Mesenchymal stem cell (in vitro differentiated cells and primary cell): ENCODE data around the gene STK25.

Experiments
- DNase-seq: peaks from one replicate; pipeline ENCODE4 v3.0.0-alpha.2; 2013
- H2AFZ ChIP-seq: one replicate; pipeline ENCODE4 v1.6.1; 2013; ENCODE audit warnings: low read depth, mild to moderate bottlenecking, control low read depth, inconsistent platforms, low read length, moderate library complexity
- H2AK5ac ChIP-seq: 2 replicates; pipeline ENCODE4 v1.6.1; 2013; ENCODE audit warnings: low read length, moderate library complexity, mild to moderate bottlenecking, inconsistent platforms; ENCODE audit not compliant: severe bottlenecking
- H2BK120ac ChIP-seq: one replicate; pipeline ENCODE4 v1.6.1; 2013; ENCODE audit warnings: low read depth, mild to moderate bottlenecking, inconsistent platforms, low read length, moderate library complexity
- H2BK12ac ChIP-seq, 2 experiments: one replicate each; pipeline ENCODE4 v1.6.1; 2013; ENCODE audit warnings: inconsistent platforms in 2 of 2, low read length in 2 of 2, mild to moderate bottlenecking in 2 of 2, moderate library complexity in 2 of 2, control low read depth in 1 of 2
- H2BK15ac ChIP-seq: one replicate; pipeline ENCODE4 v1.6.1; 2013; ENCODE audit warnings: mild to moderate bottlenecking, low read depth, inconsistent platforms; ENCODE audit not compliant: poor library complexity, severe bottlenecking
- H2BK5ac ChIP-seq: 2 replicates; pipeline ENCODE4 v1.6.1; 2013; ENCODE audit warnings: low read depth, mild to moderate bottlenecking, low read length, control low read depth, inconsistent platforms; ENCODE audit not compliant: poor library complexity, severe bottlenecking
- H3K14ac ChIP-seq, 2 experiments: one replicate each; pipeline ENCODE4 v1.6.1; 2013; ENCODE audit warnings: inconsistent platforms in 2 of 2, low read length in 2 of 2, control low read depth in 1 of 2, mild to moderate bottlenecking in 1 of 2, moderate library complexity in 1 of 2
- H3K18ac ChIP-seq, 2 experiments: one replicate each; pipeline ENCODE4 v1.6.1; 2013; ENCODE audit warnings: inconsistent platforms in 2 of 2, low read length in 2 of 2, control low read depth in 1 of 2, low read depth in 1 of 2, mild to moderate bottlenecking in 1 of 2
- H3K23ac ChIP-seq, 2 experiments: one replicate each; pipeline ENCODE4 v1.6.1; 2013; ENCODE audit warnings: inconsistent platforms in 2 of 2, low read length in 2 of 2, mild to moderate bottlenecking in 2 of 2, moderate library complexity in 2 of 2, control low read depth in 1 of 2
- H3K27ac ChIP-seq: 2 replicates; pipeline ENCODE4 v1.5.1; 2013; ENCODE audit warnings: mild to moderate bottlenecking, moderate library complexity, low read length, control low read depth, inconsistent platforms; ENCODE audit not compliant: poor library complexity, severe bottlenecking
- H3K27me3 ChIP-seq, 2 experiments: 2 replicates each; pipeline versions ENCODE4 v1.6.1 to v1.7.0; 2013; ENCODE audit warnings: low read length in 2 of 2, mild to moderate bottlenecking in 2 of 2, moderate library complexity in 2 of 2, control low read depth in 1 of 2, inconsistent platforms in 1 of 2; ENCODE audit not compliant: control insufficient read depth in 1 of 2, insufficient read depth in 1 of 2
- H3K36me3 ChIP-seq, 2 experiments: 2 replicates each; pipeline versions ENCODE4 v1.6.1 to v1.7.0; 2013; ENCODE audit warnings: low read length in 2 of 2, control low read depth in 1 of 2, inconsistent platforms in 1 of 2, low read depth in 1 of 2, mild to moderate bottlenecking in 1 of 2; ENCODE audit not compliant: insufficient read depth in 2 of 2, control insufficient read depth in 1 of 2
- H3K4ac ChIP-seq, 2 experiments: one replicate each; pipeline ENCODE4 v1.6.1; 2013; ENCODE audit warnings: inconsistent platforms in 2 of 2, low read length in 2 of 2, mild to moderate bottlenecking in 2 of 2, moderate library complexity in 2 of 2, control low read depth in 1 of 2, low read depth in 1 of 2
- H3K4me1 ChIP-seq: 2 replicates; pipeline ENCODE4 v1.6.1; 2013; ENCODE audit warnings: low read depth, low read length, control low read depth; ENCODE audit not compliant: control insufficient read depth, insufficient read depth
- H3K4me2 ChIP-seq: 2 replicates; pipeline ENCODE4 v1.6.1; 2013; ENCODE audit warnings: low read length, mild to moderate bottlenecking, inconsistent platforms; ENCODE audit not compliant: poor library complexity, severe bottlenecking
- H3K4me3 ChIP-seq, 2 experiments: 2 replicates each; pipeline versions ENCODE4 v1.5.1 to v1.7.0; 2013; ENCODE audit warnings: low read length in 2 of 2, mild to moderate bottlenecking in 2 of 2, control low read depth in 1 of 2, low read depth in 1 of 2; ENCODE audit not compliant: insufficient read depth in 1 of 2
- H3K79me1 ChIP-seq: replicated peaks from 2 replicates; pipeline ENCODE4 v1.6.1; 2013; ENCODE audit warnings: mild to moderate bottlenecking, control low read depth, low read length, inconsistent platforms; ENCODE audit not compliant: poor library complexity, severe bottlenecking
- H3K9ac ChIP-seq: 2 replicates; pipeline ENCODE4 v1.7.0; 2013; ENCODE audit warnings: mild to moderate bottlenecking, low read length, moderate library complexity
- H3K9me3 ChIP-seq: 2 replicates; pipeline ENCODE4 v1.7.0; 2013; ENCODE audit warnings: mild to moderate bottlenecking, low read length; ENCODE audit not compliant: control insufficient read depth
- H4K8ac ChIP-seq: one replicate; pipeline ENCODE4 v1.6.1; 2013; ENCODE audit warnings: inconsistent platforms, mild to moderate bottlenecking, low read length, moderate library complexity
- H4K91ac ChIP-seq: one replicate; pipeline ENCODE4 v1.6.1; 2013; ENCODE audit warnings: mild to moderate bottlenecking, low read length, inconsistent platforms
- WGBS: methylation state at CpG from one replicate; pipeline ENCODE4 v1.1.7; 2013; ENCODE audit warnings: mixed read lengths; 5-methylcytosine and 5-hydroxymethylcytosine counted together

STK25 gene

GRCh38 chr2:241500016-241500415 is 8.4 kb downstream of the STK25 start:
- Histone ChIP-seq H4K8ac (no peak overlapping the region), H3K23ac (no peak overlapping the region), H4K91ac (no peak overlapping the region), H3K14ac (no peak overlapping the region), H3K27me3 (no peaks in the 10 kb centered on the region), H2BK120ac (no peak overlapping the region), H3K18ac (no peak overlapping the region), H2BK12ac (no peak overlapping the region), H2BK5ac (no peak overlapping the region), H3K79me1 (peaks cover 44% of the 10 kb centered on the region), H3K9ac (no peak overlapping the region), H2AK5ac (no peak overlapping the region), H2BK15ac (no peak overlapping the region), H3K36me3 (peaks cover 64 to 79% of the 10 kb centered on the region in 2 experiments), H2AFZ (no peak overlapping the region), H3K9me3 (no peaks in the 10 kb centered on the region), H3K27ac (no peak overlapping the region), H3K4ac (no peak overlapping the region), H3K4me1 (peaks cover 26% of the 10 kb centered on the region), H3K4me3 (no peak overlapping the region), H3K4me2 (no peak overlapping the region)
- no peak for DNase-seq
- 92% methylated on average over 8 of the region's 10 CpGs for WGBS

GRCh38 chr2:241499146-241499965 is 9.0 kb downstream of the STK25 start:
- peaks cover 71 to 83% of the 10 kb centered on the region in 2 experiments for H3K36me3 ChIP-seq
- WGBS, result 90% methylated on average over 28 of the region's 28 CpGs
- no peak for DNase-seq
- no peak overlapping the region for H2BK120ac ChIP-seq
- H2AFZ ChIP-seq, result no peak overlapping the region
- no peak overlapping the region for H2BK15ac ChIP-seq
- no peaks in the 10 kb centered on the region for H3K9me3 ChIP-seq
- no peak overlapping the region for H4K91ac ChIP-seq
- H3K4me2 ChIP-seq, result no peak overlapping the region
- no peak overlapping the region for H3K4ac ChIP-seq
- no peaks in the 10 kb centered on the region for H3K27me3 ChIP-seq
- no peak overlapping the region for H3K4me3 ChIP-seq
- H2AK5ac ChIP-seq, result no peak overlapping the region
- H4K8ac ChIP-seq, result no peak overlapping the region
- no peak overlapping the region for H3K14ac ChIP-seq
- no peak overlapping the region for H2BK5ac ChIP-seq
- H2BK12ac ChIP-seq, result no peak overlapping the region
- H3K9ac ChIP-seq, result no peak overlapping the region
- peaks cover 44% of the 10 kb centered on the region for H3K79me1 ChIP-seq
- no peak overlapping the region for H3K23ac ChIP-seq
- no peak overlapping the region for H3K18ac ChIP-seq
- H3K4me1 ChIP-seq, result peaks cover 26% of the 10 kb centered on the region
- H3K27ac ChIP-seq, result no peak overlapping the region

- H2AFZ ChIP-seq, result no peak overlapping the region
- no peak overlapping the region for H2BK120ac ChIP-seq
- DNase-seq, result no peak
- H3K18ac ChIP-seq, result no peak overlapping the region
- H3K4ac ChIP-seq, result no peak overlapping the region
- H2BK12ac ChIP-seq, result no peak overlapping the region
- no peak overlapping the region for H3K14ac ChIP-seq
- no peaks in the 10 kb centered on the region for H3K9me3 ChIP-seq
- no peak overlapping the region for H4K91ac ChIP-seq
- no peak overlapping the region for H2BK5ac ChIP-seq
- no peak overlapping the region for H2BK15ac ChIP-seq
- no peak overlapping the region for H2AK5ac ChIP-seq
- H3K27me3 ChIP-seq, result no peaks in the 10 kb centered on the region
- H3K79me1 ChIP-seq, result peaks cover 38% of the 10 kb centered on the region
- 97% methylated on average over 36 of the region's 36 CpGs for WGBS
- H3K4me3 ChIP-seq, result no peak overlapping the region
- no peak overlapping the region for H3K9ac ChIP-seq
- H3K36me3 ChIP-seq, result peaks cover 76 to 82% of the 10 kb centered on the region in 2 experiments
- H4K8ac ChIP-seq, result no peak overlapping the region
- H3K4me1 ChIP-seq, result peaks cover 21% of the 10 kb centered on the region
- H3K27ac ChIP-seq, result no peak overlapping the region
- H3K4me2 ChIP-seq, result no peak overlapping the region
- H3K23ac ChIP-seq, result no peak overlapping the region
Observed at GRCh38 chr2:241498115-241499070, 10.0 kb downstream of the STK25 start.
